ENCODE results near the gene LETM1.

DNA sequence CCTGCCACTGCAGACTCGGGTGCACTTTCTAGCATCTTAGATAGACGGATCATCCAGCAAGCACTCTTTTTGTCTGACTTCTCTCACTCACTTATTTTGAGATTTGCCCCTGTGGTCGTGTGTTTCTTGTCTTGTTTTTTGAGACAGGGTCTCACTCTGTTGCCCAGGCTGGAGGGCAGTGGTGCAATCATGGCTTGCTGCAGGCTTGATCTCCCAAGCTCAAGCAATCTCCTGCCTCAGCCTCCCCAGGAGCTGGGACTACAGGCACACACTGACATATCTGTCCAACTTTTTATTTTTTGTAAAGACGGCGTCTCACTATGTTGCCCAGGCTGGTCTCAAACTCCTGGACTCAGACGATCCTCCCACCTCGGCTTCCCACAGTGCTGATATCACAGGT lies 36.1 kb downstream of the LETM1 start:
- TF ChIP-seq KMT2A (CRISPR knock-in tag; IDR thresholded peaks at IDR 0.05) (no peak), ARNT (IDR thresholded peaks at IDR 0.05) (no peak)
